ENCODE measurements around the gene COL8A1.
"Not testable (repeated sequence)": the region's sequence is repeated elsewhere in the genome, so short reads cannot be mapped to it uniquely, and the experiment has no call there.

The COL8A1 gene

DNA sequence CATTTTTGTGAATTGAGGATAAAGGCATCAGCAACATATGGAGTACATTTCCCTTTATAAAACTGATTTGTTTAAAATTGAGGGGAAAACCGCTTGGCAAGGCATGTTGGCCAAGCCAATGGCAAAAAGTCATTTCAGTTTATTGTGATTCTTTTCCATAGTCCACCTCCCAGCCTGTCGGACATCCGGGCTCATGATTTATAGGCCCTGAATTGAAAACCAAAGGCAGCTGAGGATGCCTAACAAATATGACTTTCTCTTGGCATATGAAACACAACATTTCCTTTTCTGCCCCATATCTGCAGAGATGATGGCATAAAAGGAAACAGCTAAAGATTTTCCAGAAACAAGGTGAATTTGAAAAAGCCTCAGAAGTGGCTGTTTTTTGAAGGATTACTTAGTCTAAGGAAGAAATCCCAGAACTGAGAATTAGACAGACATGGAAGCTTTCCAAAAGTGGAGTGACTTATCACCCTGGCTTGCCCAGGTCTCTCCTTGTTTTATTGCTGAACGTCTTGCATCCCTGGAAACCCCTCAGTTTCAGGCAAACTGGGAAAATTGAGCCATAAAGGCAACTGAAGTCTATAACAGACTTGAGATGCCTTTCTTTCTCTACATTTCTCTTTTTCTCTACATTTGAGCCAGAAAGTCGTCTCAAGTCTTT, 74.0 kb downstream of the COL8A1 start:
- DNase-seq: no peak

DNA sequence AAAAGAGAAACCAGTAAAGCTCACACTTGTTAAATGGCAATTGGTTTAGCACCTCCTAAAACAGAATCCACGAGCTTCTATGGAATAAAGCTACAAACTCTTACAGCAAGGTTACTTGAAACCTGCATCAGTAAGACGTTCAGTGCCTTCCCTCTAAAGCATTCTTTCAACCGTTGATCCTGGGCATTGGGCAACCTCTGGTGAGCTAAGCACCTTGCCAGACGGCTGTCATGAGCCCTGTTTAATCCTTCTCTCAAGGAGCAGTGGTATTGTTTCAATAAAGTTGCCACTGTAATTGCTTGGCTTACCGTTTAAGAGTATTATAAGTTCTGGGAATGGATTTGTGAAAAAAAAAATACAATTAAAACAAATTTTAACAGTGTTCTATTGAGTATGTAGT, 75.0 kb downstream of the COL8A1 start:
- DNase-seq: no peak

DNA sequence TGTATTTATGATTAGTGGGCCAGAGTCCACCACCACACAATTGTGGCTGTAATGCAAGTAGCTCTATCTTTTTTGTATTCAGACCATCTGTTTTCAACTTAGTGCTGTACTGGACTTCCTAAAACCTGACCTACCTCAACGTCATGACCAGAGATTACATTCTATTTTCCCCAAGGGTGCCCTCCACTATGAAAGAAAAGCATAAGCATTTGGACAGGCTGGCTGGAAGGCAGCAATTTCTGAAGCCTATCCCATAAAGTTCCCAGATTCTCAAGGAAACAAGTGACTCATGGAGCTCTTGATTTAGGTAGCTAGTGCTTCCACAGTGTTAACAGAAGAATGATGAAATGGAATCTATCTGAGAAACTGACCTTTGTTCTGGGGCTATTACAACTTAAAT, 75.8 kb downstream of the COL8A1 start:
- no peak for DNase-seq

DNA sequence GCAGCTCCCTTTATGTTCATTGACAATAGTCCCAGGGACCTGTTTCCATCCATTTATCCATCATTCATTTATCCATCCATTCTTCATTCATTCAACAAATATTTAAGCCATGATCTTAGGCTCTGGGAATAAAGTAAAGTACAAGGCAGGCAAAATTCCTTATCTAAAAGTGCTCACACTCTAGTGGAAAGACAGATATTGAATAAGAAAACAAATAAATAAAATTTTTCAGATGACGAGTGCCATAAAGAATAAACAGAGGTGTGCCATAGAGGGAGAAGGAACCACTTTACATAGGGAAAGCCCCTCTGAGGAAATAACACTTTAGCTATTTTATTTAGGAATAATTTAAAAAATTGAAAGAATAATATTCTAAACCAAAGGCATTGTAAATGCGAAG, 76.2 kb downstream of the COL8A1 start:
- no peak for DNase-seq

DNA sequence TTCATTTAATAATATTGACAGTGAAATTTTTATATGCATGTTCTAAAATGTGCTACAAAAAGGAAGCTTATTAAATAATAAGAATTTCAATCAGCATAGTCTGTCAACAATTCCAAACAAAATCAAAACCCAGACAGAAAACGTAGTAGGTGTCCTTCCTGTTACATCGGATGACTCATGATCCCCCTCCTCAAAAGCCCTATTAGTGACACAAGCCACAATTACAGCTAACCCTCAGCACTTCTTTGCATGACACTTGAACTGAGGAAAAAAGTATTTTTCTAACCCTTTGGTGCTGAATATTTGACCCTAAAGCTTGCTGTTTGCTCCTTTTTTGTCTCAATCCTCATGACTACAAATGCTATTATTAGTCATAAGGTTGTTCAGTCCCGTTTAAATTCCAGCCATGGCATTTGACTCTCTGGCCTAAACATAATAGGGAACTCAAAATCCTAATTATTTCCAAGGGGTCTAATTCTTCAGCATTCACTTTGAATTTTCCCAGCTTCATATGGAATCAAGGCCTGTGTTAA, 78.1 kb downstream of the COL8A1 start:
- no peak for DNase-seq

DNA sequence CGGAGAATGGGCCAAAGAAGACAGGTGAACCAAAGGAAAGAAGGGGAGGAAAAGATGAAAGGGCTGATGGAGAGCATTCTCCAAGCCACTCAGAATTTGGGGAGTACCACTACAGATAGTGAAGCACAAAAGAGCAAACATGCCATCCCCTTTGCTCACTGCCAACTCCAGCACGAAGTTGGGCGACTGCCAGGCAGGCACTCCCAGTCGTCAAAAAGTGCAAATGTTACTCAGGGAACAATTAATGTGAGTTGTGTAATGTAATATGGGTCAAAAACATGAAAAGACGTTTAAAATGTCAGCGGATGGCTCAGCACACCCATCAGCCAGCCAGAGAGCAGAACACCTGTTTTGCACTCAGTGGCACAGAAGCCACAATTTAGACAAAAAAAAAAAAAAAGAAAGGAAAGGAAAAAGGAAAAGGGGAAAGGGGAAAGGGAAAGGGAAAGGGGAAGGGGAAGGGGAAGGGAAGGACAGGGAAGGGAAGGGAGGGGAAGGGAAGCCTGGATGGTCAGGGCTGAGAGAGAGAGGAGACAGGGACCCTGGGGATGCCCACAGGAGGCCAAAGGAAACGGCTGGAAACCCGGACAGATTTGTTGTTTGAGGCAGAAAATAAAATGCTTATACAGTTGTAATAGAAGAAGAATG, 82.7 kb downstream of the COL8A1 start:
- DNase-seq: no peak

DNA sequence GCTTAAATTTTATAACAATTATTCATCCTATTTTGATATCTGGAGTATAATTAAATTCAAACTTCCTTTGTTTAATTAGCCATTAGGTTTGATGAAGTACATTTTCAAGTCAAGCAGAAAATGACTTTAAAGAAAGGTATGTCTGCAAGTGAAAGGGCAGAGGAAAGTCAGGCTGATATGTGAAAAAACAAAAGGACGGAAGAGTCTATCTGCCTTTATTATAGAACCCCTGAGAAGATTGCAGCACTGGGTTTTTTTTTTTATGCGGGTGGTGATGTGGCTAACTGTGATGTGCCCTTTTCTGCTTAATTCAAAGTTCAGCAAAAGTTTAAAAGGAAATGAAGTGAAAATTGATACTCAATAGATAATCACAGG, 83.2 kb downstream of the COL8A1 start:
- DNase-seq: no peak

DNA sequence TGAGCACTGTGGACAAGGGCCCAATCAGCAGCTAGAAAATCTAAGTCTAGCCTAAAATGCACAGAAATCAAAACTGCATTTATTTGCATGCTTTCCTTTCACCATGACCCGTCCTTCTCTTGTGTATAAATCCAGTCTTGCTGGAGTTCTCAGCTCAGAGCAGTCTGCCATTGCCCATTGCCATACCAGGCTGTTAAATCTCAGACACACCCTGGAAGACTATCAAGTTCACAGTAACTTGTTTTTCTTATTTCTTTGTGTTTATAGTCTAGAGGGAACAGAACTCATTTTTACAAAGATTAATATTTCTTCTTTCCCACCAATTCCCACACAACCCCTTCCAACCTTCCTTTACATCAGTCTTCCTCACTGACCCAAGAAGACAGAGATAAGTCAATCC, 85.9 kb downstream of the COL8A1 start:
- DNase-seq: no peak

DNA sequence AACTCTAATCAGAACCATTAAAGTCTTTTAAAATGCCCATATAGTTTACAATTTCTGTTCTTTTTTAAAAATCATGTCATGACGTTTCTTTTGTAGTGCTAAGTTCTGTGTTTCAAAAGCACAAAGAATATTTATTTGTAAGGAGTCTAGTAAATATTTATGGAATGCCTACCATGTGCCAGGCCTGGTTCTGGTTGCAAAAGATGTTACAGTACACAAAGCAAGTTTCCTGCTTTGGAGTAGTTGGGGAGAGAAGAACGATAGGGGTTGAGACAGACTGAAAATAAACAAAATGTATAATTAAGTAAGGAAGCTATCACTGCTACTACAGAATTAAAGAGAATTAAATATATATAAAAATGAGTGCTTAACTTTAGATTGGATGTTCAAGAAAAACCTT, 92.5 kb downstream of the COL8A1 start:
- no peak for DNase-seq

DNA sequence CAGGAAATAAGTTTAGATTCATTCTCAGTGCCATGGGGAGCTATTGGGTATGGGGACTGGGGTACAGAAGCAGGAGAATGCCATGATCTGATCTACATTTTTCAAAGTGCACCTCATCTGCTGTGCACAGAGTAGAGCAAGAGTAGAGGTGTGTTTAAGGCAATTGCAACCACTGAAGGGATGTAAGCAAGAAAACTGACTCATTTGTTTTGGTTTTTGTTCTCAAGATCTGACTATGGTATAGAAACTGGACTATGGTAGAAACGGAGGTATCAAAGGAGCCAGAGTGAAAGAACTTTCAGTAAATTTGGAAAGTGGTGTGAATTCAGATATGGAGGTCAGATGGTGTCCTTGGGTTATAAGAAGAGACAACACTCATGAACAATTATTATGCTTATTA, 93.1 kb downstream of the COL8A1 start:
- DNase-seq: no peak

DNA sequence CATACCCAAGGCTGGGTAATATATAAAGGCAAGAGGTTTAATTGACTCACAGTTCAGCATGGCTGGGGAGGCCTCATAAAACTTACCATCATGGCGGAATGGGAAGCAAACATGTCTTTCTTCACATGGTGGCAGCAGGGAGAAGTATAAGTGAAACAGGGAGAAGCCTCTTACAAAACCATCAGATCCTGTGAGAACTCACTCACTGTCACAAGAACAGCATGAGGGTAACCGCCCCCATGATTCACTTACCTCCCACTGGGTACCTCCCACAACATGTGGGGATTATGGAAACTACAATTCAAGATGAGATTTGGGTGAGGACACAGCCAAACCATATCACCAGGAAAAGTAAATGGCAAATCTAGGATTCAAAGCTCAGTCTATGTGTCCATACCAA, 102.0 kb downstream of the COL8A1 start:
- DNase-seq: not testable (repeated sequence)

DNA sequence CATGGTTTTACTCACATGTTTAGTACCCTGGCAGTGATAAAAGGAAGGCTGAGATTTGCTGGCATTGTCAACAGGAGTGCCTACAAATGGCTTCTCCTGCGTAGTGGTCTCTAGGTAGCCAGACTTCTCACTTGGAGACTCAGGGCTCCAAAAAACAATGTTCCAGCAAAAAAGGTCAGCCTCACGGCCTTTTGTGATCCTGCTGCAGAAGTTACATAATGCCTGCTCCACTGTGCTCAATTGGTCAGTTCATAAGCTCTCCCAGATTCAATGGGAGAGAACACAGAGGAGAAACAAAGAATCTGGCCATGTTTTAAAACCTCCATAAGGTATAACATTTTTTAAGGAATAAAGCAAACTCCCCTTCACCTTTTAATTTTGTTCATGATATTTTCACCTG, 103.2 kb downstream of the COL8A1 start:
- no peak for DNase-seq

DNA sequence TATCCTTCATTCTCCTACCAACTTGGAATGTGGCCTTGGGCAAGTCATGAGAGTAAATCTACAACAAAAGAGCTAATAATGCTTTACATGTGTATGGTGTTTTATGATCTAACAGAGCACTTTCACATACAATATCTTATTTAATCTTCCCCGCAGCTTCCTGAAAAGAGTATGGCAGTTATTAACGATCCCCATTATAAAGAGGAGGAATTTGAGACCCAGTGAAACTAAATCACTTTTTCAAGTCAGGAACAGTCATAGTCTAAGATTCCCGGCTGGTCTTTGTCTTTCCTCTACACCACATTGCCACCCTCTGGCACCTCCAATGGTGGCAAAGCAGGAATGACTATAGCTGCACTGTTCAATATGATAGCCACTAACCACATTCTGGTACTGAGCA, 109.5 kb downstream of the COL8A1 start:
- no peak for DNase-seq

DNA sequence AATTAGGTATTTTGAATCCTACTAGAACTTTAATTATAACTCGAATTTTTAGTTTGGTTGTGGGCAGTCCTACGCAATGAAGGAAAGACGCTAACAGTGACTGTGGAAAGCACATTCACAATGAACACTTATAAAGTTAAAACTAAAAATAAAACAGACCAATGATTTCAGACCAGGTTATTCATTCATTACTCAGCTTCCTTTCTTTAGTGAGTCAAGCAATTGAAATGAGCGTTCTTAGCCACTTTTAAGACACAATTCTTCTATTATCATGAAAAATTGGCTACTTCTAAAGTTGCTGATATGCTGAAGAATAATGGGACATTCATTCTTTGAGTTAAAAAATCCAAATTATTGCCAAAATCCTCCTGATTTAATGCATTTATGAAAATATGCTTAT, 113.3 kb downstream of the COL8A1 start:
- no peak for DNase-seq

DNA sequence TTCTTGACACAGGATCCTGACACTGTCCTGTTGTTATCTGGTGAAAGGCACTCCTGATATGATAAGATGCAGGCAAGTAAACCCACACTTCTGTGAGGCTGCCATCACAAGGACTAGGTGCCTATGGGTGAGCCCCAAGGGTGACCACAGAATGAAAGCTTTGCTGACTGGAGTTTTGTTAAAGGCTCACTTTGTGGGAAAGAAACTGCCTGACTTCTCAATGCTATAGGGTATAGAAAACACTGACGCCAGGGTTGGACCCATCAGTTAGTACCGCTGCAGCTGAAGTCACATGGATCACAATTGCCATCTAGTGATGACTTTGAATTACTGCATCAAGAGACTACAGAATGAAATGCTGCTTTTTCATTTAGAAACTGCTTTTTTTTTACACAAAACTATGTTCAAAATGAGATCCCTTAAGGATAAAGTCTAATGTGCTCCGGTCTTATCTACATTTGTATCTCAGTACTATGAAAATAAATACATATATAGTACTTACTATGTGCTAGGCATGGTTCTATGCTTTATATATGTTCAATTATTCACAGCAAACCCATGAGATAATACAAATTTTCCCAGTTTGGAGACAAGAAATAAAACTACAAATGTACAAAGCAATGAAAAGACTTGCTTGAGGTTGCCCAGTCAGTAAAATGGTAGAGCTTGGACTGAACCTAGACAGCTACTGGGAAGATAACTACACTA, 115.0 kb downstream of the COL8A1 start:
- DNase-seq: no peak

DNA sequence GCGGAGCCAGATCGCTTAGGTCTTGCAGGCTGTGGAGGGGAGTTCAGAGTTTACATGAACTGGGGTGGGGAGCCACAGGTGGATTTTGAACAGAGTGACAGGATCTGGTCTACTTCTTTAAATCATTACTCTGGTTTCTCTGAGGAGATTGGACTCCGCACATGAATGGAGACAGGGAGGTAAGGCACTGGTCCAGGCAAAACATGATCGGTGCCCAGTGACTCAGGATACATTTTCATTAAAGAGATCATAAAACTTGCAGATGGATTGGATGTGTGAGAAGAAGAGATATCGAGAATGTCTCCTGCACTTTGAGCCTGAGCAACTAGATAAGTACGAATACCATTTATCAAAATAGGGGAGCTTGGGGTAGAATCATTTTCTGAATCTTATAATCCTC, 117.4 kb downstream of the COL8A1 start:
- DNase-seq: no peak

DNA sequence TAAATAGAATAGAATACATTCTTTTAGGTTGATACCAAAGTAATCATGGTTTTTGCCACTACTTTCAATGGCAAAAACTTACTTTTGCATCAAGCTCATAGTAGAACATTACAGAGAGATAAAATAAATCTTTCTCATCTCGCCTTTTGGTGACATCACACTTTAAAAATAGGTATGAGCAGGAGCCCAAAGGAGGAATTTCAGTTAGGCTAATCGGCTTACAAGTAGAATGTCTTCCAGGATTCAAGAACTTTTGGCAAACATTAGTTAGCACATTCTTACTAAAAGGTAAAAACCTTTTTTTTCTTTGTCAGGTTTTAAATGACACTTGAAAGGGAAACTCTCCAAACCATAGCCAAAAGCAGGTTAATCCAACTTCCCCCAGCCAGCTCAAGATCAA, 119.6 kb downstream of the COL8A1 start:
- DNase-seq: no peak

DNA sequence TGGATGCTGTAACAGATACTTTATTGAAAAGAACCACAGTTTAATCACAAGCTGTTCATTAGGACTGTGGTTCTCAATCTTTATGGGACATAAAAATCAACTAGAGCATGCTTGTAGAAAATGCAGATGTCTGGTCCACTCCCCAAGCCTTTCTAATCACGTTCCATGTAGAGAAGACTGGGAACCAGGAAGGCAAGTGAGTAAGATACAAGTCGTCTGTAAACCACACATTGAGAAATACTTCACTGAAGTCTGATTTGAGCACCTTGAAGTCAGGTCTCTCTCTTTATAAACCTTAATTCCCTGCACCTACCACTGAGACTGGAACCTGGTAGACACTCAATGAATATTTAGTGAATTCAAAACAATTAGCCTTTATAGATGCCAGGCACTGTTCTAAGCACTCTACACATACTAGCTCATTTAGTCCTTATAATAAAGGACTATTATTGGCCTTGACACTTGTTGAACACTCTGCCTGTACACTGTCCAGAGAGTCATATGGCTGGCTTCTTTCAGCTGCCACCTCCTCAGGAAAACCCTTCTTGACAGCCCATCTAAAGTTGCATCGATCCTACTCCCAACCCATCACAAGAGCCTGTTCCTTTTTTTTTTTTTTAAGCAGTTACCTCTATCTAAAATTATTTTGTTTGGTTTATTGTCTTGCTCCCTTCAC, 120.2 kb downstream of the COL8A1 start:
- no peak for DNase-seq

DNA sequence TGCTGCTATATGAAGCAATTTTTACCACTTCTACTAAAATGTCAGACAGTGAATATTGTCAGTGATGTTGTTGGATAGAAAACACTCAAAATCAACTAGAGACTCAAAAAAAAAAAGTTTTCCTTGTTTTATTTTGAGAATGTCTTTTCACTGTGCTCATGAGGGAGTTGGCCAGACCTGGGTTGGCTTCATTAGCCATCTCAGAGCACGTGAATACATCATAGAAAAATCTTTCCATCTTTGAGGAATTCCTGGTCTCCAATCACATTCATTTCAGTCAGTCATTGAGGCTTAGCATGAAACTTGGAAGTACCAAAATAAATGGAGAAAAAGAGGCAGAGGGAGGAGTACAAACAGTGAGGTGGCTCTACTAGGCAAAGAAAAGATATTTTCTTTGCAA, 121.6 kb downstream of the COL8A1 start:
- DNase-seq: no peak

DNA sequence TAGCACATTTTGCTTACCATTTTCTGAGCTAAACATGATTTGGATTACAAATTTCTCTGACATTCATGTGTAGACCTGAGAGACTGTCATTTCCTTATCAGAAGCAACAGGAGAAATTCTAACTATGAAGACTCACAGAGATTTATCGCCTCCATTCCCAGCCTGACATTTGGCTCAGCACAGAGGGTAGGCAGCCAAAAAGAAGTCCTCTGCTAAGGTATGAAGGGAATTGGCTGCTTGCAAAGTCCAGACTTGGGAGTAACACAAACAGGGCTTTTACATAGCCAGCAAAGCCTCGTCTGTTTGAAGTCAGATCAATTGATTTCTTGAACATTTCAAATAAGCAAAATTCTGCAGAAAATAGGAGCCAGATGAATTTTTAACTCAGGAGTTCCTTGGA, 122.2 kb downstream of the COL8A1 start:
- no peak for DNase-seq

DNA sequence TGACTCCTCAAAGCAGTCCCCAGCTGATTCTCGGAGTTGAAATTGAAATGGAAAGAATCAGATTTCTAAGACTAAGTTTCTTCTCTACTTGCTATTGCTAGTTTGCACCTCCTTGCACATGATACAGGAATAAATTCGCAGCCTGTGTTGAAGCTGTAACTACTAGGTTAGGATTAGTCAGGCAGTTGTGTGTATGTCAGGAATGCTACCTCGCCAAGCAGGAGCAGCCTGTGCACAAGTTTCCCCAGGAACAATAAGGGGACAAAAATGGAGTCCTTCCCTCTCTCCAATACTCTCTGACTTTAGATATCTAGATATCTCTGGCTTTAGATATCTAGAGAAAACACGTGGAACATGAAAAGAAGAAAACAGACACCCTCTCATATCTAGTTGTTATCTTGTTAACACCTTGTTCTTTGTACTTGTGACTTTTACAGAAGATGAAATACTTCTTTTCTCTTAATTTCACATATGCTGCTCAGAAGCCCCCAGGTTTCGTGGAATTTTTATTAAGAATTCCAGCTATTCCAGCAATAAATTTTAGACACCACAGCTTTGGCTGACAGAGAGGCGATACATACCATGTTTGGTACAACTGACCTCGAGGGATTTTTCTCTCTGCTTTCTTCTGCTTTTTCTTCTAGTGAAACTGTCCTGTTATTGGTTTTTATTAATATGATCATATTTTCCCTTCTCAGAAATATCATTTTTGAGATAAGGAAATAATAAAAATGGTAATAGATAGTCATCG, 123.2 kb downstream of the COL8A1 start:
- no peak for DNase-seq

DNA sequence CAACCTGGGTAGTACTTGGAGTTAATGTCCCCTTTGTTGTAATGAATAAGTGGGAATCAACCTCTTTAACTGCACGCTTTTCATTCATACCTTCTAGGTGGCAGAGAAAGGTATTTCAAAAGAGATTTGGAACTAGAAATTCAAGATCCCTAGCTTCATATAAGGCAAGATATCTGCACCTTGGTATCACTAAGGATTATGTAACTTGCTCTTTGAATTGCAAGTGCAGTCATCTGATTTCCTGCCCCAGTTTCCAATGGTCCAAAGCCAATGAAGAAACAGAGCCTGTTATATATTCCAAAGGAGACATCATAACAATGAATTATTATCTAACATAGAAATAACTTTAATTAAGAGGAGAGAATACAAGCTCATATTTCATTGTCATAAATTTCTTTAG, 124.5 kb downstream of the COL8A1 start:
- no peak for DNase-seq

DNA sequence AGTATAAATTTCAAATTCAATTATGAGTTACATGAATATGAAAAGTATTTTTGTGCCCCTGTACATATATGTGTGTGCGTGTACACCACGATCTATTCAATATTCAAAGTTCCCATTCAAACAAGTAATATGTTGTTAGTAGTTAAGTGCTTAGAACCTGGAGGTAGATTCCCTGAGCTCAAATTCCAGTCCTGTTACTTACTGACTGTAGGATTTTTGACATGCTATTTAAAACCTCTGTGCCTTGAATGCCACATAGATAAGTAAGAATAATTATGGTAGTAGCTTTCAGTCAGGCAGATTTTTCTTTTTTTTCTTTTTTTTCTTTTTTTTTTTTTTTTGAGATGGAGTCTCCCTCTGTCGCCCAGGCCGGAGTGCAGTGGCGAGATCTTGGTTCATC, 126.0 kb downstream of the COL8A1 start:
- DNase-seq: no peak

All from activated CD4-positive, CD25-positive, alpha-beta regulatory T cell treated with anti-CD3 and anti-CD28 coated beads, Interleukin-2, amount 50 U/mL, for 72 hours (primary cell).